ENCODE results near the gene RREB1. TPM values are rescaled to one million over a fixed set of nuclear protein-coding genes. Genes with fewer than 3 reads are reported as not detected.

RREB1 gene
- total and polyA plus RNA-seq, 2 of the 4 experiments (the other 2 are of a cell fraction): 8.4 to 14.5 TPM

DNA sequence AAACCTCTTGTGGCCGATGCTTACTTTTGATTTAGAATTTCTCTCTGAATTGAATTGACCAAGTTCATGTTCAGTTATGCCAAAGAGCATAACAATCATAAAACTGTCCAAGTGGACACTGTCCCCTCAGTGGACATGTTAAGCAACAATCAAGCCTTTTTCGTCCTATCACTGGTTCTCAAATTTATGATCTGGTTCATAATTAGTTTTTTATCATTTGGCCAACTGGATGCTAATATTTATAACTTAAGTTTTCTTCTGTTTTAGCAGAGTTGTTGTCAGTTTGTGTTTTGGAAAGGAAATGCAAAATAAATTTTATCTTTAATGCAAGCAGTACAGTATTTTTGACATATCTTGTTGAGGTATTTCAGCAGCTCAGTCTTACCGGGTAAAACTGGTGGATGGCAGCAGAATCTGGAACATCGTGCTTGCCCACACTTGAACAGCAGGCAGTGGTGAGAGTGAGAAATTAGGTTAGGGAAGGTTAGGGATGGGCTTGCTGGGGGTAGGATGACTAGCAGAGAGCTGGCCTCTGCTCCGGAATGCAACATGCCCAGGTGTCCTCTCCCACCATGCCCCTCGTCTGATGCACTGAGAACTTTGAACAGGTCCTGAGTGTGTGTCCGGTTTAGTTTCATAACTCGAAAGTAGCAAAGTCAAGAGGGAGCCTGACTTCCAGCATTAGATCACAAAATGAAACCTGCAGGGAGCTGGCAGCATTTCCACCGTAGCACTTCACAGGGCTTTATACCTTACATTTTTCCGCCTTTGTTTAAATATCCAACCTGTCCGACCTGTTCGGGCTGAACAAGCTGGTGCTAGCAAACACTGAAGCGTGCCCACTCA, 93.1 kb downstream of the RREB1 start (continued):
- no peak for TF ChIP-seq NFE2L2 (IDR thresholded peaks at IDR 0.05; ENCODE audit: low read depth, low read length)

DNA sequence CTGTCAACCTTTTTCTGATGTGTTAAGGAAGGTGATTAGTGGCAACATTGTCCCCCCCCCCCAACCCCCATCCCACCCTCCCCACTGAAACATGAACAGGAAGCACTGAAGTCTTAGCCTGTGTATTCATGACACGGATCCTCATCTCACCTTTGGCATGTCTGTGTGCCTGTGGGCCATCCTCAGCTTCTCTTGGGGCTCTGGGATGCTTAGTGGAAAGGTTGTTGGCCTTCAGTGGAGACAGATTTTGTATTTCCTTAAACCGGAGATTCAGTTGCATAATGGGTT, 93.6 kb downstream of the RREB1 start:
- no peak overlapping the region for H3K4me2 ChIP-seq (ENCODE audit: low read depth, low read length)
- peaks cover 49 to 74% of the 10 kb centered on the region in 2 experiments for H3K79me1 ChIP-seq (ENCODE audit: low read depth in 1 of 2, low read length in 2 of 2)
- no peaks in the 10 kb centered on the region for H3K9me3 ChIP-seq (ENCODE audit: control insufficient read depth, insufficient read depth, low read length)
- H3K27ac ChIP-seq (ENCODE audit: insufficient read depth, low read length): no peak overlapping the region
- no peak overlapping the region for H3K4me3 ChIP-seq (ENCODE audit: insufficient read depth, low read depth, low read length)
- POLR2A ChIA-PET (ENCODE audit: unreplicated experiment): no interaction called here
- H3K9ac ChIP-seq (ENCODE audit: low read depth, low read length): no peak overlapping the region
- no peak for TF ChIP-seq BHLHE40 (IDR thresholded peaks at IDR 0.05; ENCODE audit: low read depth, low read length)
- TF ChIP-seq CHD1 (IDR thresholded peaks at IDR 0.05; ENCODE audit: low read depth, low read length): no peak
- TF ChIP-seq, protein P1, sequence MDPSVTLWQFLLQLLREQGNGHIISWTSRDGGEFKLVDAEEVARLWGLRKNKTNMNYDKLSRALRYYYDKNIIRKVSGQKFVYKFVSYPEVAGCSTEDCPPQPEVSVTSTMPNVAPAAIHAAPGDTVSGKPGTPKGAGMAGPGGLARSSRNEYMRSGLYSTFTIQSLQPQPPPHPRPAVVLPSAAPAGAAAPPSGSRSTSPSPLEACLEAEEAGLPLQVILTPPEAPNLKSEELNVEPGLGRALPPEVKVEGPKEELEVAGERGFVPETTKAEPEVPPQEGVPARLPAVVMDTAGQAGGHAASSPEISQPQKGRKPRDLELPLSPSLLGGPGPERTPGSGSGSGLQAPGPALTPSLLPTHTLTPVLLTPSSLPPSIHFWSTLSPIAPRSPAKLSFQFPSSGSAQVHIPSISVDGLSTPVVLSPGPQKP (IDR thresholded peaks at IDR 0.05; ENCODE audit: borderline replicate concordance, low read depth, low read length): no peak
- no peak for TF ChIP-seq CEBPB (IDR thresholded peaks at IDR 0.05; ENCODE audit: low read depth, low read length)
- TF ChIP-seq, protein P2, sequence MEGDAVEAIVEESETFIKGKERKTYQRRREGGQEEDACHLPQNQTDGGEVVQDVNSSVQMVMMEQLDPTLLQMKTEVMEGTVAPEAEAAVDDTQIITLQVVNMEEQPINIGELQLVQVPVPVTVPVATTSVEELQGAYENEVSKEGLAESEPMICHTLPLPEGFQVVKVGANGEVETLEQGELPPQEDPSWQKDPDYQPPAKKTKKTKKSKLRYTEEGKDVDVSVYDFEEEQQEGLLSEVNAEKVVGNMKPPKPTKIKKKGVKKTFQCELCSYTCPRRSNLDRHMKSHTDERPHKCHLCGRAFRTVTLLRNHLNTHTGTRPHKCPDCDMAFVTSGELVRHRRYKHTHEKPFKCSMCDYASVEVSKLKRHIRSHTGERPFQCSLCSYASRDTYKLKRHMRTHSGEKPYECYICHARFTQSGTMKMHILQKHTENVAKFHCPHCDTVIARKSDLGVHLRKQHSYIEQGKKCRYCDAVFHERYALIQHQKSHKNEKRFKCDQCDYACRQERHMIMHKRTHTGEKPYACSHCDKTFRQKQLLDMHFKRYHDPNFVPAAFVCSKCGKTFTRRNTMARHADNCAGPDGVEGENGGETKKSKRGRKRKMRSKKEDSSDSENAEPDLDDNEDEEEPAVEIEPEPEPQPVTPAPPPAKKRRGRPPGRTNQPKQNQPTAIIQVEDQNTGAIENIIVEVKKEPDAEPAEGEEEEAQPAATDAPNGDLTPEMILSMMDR (conservative IDR thresholded peaks at IDR 0.05; ENCODE audit: low read depth, low read length): no peak
- no peak for TF ChIP-seq SMC3 (IDR thresholded peaks at IDR 0.05; ENCODE audit: low read depth, low read length)
- H3K9me1 ChIP-seq (ENCODE audit: insufficient read depth, low read length): peaks cover 34% of the 10 kb centered on the region
- peaks cover 4% of the 10 kb centered on the region; the same call in 1 of the 2 replicates for H3K4me1 ChIP-seq (ENCODE audit: control insufficient read depth, insufficient read depth, low read length)
- no peak overlapping the region for H2AK9ac ChIP-seq (replicated peaks; ENCODE audit: low read depth, low read length, poor library complexity)
- no peak overlapping the region for H3K56ac ChIP-seq (ENCODE audit: extremely low read depth, insufficient read depth, low read length)
- H3K18ac ChIP-seq (ENCODE audit: low read depth, low read length): no peak overlapping the region
- in situ Hi-C loops (cut with MboI; ENCODE audit: low sequenced_read_pairs): no loop called here
- 80% methylated on average over 1 of the region's 2 CpGs; no CpG with 5 or more reads in 1 of the 2 experiments for WGBS, 2 experiments (ENCODE audit: extremely low coverage in 2 of 2, insufficient read length in 1 of 2)
- H2BK20ac ChIP-seq (ENCODE audit: low read depth, low read length): no peak overlapping the region
- no peak overlapping the region for H4K8ac ChIP-seq (ENCODE audit: low read depth in 2 of 2, low read length in 2 of 2)
- no peak overlapping the region for H3K23ac ChIP-seq (ENCODE audit: low read depth, low read length)
- ATAC-seq (ENCODE audit: low read depth) (no peak), DNase-seq (no peak)
- no peak overlapping the region for H2BK5ac ChIP-seq (ENCODE audit: low read depth, low read length, poor library complexity, severe bottlenecking)
- no peak overlapping the region for H2AFZ ChIP-seq (replicated peaks; ENCODE audit: low read length, poor library complexity)
- peaks cover 32% of the 10 kb centered on the region for H3K36me3 ChIP-seq (ENCODE audit: control insufficient read depth, insufficient read depth, low read length)
- H3K14ac ChIP-seq (replicated peaks; ENCODE audit: low read depth, low read length): no peak overlapping the region
- intact Hi-C loops (cut with micrococcal nuclease): no loop called here
- H3K27me3 ChIP-seq (ENCODE audit: control insufficient read depth, insufficient read depth, low read length): no peaks in the 10 kb centered on the region
- no peak overlapping the region for H3K4ac ChIP-seq (ENCODE audit: low read depth, low read length)
- no peak overlapping the region for H2BK15ac ChIP-seq (ENCODE audit: low read depth, low read length)
- no peak overlapping the region for H4K91ac ChIP-seq (ENCODE audit: insufficient read depth, low read depth, low read length)
- CTCF ChIA-PET: no interaction called here
- H2BK120ac ChIP-seq (ENCODE audit: low read depth, low read length): no peak overlapping the region
- no peak overlapping the region for H2AK5ac ChIP-seq (ENCODE audit: low read depth, low read length)
- dilution Hi-C loops (cut with HindIII; ENCODE audit: low sequenced_read_pairs, unreplicated experiment): no loop called here
- peaks cover 16% of the 10 kb centered on the region; the same call in 1 of the 2 replicates for H4K20me1 ChIP-seq (ENCODE audit: insufficient read depth, low read length)
- no peak overlapping the region for H4K5ac ChIP-seq (ENCODE audit: low read depth, low read length)
- no TSS peak for BruUV-seq (replicated peaks)
